ENCODE data around the gene NT5C1B. TPM values are rescaled to one million over a fixed set of nuclear protein-coding genes. Genes with fewer than 3 reads are reported as not detected.

NT5C1B gene
- total and polyA plus RNA-seq, 2 experiments from 2014 or later: not detected

GRCh38 chr2:18611184-18611583 lies 21.8 kb upstream of the NT5C1B start:
- no peaks in the 10 kb centered on the region for H3K4me1 ChIP-seq (ENCODE audit: insufficient read depth)
- H3K4me3 Mint-ChIP-seq: no peak overlapping the region
- H3K4me3 ChIP-seq: no peak overlapping the region
- H3K9me2 ChIP-seq (ENCODE audit: insufficient read depth): peaks cover 7% of the 10 kb centered on the region; the same call in 1 of the 2 replicates
- no peaks in the 10 kb centered on the region for H3K27me3 ChIP-seq (ENCODE audit: insufficient read depth)
- no peaks in the 10 kb centered on the region for H3K36me3 ChIP-seq (ENCODE audit: insufficient read depth)
- H3F3A ChIP-seq (replicated peaks; ENCODE audit: low read depth): no peaks in the 10 kb centered on the region
- ATAC-seq (no peak), DNase-seq (ENCODE audit: low spot score) (no peak)
- H3K4me1 Mint-ChIP-seq: peaks cover 5% of the 10 kb centered on the region; the same call in 1 of the 3 replicates
- H2AFZ ChIP-seq: no peak overlapping the region
- H3K36me3 Mint-ChIP-seq (ENCODE audit: low read depth): no peaks in the 10 kb centered on the region
- TF ChIP-seq, protein P1, sequence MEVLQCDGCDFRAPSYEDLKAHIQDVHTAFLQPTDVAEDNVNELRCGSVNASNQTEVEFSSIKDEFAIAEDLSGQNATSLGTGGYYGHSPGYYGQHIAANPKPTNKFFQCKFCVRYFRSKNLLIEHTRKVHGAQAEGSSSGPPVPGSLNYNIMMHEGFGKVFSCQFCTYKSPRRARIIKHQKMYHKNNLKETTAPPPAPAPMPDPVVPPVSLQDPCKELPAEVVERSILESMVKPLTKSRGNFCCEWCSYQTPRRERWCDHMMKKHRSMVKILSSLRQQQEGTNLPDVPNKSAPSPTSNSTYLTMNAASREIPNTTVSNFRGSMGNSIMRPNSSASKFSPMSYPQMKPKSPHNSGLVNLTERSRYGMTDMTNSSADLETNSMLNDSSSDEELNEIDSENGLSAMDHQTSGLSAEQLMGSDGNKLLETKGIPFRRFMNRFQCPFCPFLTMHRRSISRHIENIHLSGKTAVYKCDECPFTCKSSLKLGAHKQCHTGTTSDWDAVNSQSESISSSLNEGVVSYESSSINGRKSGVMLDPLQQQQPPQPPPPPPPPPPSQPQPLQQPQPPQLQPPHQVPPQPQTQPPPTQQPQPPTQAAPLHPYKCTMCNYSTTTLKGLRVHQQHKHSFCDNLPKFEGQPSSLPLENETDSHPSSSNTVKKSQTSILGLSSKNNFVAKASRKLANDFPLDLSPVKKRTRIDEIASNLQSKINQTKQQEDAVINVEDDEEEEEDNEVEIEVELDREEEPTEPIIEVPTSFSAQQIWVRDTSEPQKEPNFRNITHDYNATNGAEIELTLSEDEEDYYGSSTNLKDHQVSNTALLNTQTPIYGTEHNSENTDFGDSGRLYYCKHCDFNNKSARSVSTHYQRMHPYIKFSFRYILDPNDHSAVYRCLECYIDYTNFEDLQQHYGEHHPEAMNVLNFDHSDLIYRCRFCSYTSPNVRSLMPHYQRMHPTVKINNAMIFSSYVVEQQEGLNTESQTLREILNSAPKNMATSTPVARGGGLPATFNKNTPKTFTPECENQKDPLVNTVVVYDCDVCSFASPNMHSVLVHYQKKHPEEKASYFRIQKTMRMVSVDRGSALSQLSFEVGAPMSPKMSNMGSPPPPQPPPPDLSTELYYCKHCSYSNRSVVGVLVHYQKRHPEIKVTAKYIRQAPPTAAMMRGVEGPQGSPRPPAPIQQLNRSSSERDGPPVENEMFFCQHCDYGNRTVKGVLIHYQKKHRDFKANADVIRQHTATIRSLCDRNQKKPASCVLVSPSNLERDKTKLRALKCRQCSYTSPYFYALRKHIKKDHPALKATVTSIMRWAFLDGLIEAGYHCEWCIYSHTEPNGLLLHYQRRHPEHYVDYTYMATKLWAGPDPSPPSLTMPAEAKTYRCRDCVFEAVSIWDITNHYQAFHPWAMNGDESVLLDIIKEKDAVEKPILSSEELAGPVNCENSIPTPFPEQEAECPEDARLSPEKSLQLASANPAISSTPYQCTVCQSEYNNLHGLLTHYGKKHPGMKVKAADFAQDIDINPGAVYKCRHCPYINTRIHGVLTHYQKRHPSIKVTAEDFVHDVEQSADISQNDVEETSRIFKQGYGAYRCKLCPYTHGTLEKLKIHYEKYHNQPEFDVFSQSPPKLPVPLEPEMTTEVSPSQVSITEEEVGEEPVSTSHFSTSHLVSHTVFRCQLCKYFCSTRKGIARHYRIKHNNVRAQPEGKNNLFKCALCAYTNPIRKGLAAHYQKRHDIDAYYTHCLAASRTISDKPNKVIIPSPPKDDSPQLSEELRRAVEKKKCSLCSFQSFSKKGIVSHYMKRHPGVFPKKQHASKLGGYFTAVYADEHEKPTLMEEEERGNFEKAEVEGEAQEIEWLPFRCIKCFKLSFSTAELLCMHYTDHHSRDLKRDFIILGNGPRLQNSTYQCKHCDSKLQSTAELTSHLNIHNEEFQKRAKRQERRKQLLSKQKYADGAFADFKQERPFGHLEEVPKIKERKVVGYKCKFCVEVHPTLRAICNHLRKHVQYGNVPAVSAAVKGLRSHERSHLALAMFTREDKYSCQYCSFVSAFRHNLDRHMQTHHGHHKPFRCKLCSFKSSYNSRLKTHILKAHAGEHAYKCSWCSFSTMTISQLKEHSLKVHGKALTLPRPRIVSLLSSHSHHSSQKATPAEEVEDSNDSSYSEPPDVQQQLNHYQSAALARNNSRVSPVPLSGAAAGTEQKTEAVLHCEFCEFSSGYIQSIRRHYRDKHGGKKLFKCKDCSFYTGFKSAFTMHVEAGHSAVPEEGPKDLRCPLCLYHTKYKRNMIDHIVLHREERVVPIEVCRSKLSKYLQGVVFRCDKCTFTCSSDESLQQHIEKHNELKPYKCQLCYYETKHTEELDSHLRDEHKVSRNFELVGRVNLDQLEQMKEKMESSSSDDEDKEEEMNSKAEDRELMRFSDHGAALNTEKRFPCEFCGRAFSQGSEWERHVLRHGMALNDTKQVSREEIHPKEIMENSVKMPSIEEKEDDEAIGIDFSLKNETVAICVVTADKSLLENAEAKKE (CRISPR knock-in tag; IDR thresholded peaks at IDR 0.05): no peak
- no peaks in the 10 kb centered on the region for H4K20me1 ChIP-seq (replicated peaks; ENCODE audit: insufficient read depth)
- H3K9me3 Mint-ChIP-seq: no peaks in the 10 kb centered on the region; the same call in 2 of the 3 replicates
- no peaks in the 10 kb centered on the region for H3K27me3 Mint-ChIP-seq (ENCODE audit: insufficient read depth, low read depth, poor library complexity)
- H3K4me2 ChIP-seq: no peak overlapping the region
- H3K27ac Mint-ChIP-seq: no peak overlapping the region
- no peaks in the 10 kb centered on the region for H3K79me2 ChIP-seq (replicated peaks; ENCODE audit: insufficient read depth)
- H3K27ac ChIP-seq (ENCODE audit: low read depth): no peak overlapping the region

DNA sequence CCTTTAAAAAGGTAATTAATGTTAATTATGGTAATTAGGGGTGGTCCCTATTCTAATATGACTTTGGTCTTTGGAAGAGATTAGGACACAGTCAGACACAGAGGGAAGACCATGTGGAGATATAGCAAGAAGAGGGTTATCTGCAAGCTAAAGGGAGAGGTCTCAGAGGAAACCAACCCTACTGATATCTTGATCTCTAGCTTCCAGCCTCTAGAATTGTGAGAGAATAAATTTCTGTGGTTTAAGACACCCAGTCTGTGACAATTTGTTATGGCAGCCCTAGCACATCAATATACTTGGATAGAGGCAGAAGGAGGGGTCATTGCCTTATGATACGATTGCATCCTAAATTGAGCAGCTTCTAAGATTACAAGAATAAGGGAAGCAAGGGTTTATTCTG lies 21.3 kb upstream of the NT5C1B start:
- no peak overlapping the region for H3K27ac Mint-ChIP-seq
- TF ChIP-seq ZNF331 (CRISPR knock-in tag; IDR thresholded peaks at IDR 0.05; ENCODE audit: low read depth): no peak
- TF ChIP-seq NANOG (IDR thresholded peaks at IDR 0.05; ENCODE audit: borderline replicate concordance): no peak
- no peak for TF ChIP-seq ZNF114 (CRISPR knock-in tag; IDR thresholded peaks at IDR 0.05)
- no peak for TF ChIP-seq EZH2 (IDR thresholded peaks at IDR 0.05; ENCODE audit: low read depth, unreplicated experiment)
- TF ChIP-seq, protein P2, sequence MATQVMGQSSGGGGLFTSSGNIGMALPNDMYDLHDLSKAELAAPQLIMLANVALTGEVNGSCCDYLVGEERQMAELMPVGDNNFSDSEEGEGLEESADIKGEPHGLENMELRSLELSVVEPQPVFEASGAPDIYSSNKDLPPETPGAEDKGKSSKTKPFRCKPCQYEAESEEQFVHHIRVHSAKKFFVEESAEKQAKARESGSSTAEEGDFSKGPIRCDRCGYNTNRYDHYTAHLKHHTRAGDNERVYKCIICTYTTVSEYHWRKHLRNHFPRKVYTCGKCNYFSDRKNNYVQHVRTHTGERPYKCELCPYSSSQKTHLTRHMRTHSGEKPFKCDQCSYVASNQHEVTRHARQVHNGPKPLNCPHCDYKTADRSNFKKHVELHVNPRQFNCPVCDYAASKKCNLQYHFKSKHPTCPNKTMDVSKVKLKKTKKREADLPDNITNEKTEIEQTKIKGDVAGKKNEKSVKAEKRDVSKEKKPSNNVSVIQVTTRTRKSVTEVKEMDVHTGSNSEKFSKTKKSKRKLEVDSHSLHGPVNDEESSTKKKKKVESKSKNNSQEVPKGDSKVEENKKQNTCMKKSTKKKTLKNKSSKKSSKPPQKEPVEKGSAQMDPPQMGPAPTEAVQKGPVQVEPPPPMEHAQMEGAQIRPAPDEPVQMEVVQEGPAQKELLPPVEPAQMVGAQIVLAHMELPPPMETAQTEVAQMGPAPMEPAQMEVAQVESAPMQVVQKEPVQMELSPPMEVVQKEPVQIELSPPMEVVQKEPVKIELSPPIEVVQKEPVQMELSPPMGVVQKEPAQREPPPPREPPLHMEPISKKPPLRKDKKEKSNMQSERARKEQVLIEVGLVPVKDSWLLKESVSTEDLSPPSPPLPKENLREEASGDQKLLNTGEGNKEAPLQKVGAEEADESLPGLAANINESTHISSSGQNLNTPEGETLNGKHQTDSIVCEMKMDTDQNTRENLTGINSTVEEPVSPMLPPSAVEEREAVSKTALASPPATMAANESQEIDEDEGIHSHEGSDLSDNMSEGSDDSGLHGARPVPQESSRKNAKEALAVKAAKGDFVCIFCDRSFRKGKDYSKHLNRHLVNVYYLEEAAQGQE (IDR thresholded peaks at IDR 0.05; ENCODE audit: unreplicated experiment): no peak
- TF ChIP-seq CTCF (conservative IDR thresholded peaks at IDR 0.05; ENCODE audit: low read depth in 2 of 2): no peak
- TF ChIP-seq POLR2AphosphoS5 (IDR thresholded peaks at IDR 0.05; ENCODE audit: low read depth): no peak
- TF ChIP-seq STAT1 (IDR thresholded peaks at IDR 0.05; ENCODE audit: unreplicated experiment): no peak
- TF ChIP-seq JUNB (IDR thresholded peaks at IDR 0.05; ENCODE audit: unreplicated experiment): no peak

More for the DNA sequence above, 21.3 kb upstream of the NT5C1B start:
- Histone ChIP-seq H3K27ac (ENCODE audit: low read depth) (no peak overlapping the region), H3K79me2 (replicated peaks; ENCODE audit: insufficient read depth) (no peaks in the 10 kb centered on the region), H3K4me2 (no peak overlapping the region), H3K27me3 (ENCODE audit: insufficient read depth) (no peaks in the 10 kb centered on the region), H3F3A (replicated peaks; ENCODE audit: low read depth) (no peaks in the 10 kb centered on the region), H3K9me2 (ENCODE audit: insufficient read depth) (peaks cover 7% of the 10 kb centered on the region; the same call in 1 of the 2 replicates), H2AFZ (no peak overlapping the region), H3K4me3 (no peak overlapping the region), H3K4me1 (ENCODE audit: insufficient read depth) (no peaks in the 10 kb centered on the region), H4K20me1 (replicated peaks; ENCODE audit: insufficient read depth) (no peaks in the 10 kb centered on the region), H3K36me3 (ENCODE audit: insufficient read depth) (no peaks in the 10 kb centered on the region)
- no peak overlapping the region for H3K4me3 Mint-ChIP-seq
- no peaks in the 10 kb centered on the region for H3K27me3 Mint-ChIP-seq (ENCODE audit: insufficient read depth, low read depth, poor library complexity)
- no peak for ATAC-seq
- peaks cover 5% of the 10 kb centered on the region; the same call in 1 of the 3 replicates for H3K4me1 Mint-ChIP-seq
- H3K9me3 Mint-ChIP-seq: no peaks in the 10 kb centered on the region; the same call in 2 of the 3 replicates
- no peak for DNase-seq (ENCODE audit: low spot score)
- H3K36me3 Mint-ChIP-seq (ENCODE audit: low read depth): no peaks in the 10 kb centered on the region
